ENCODE measurements around the gene KRTAP4-12. TPM values are rescaled to one million over a fixed set of nuclear protein-coding genes. Genes with fewer than 3 reads are reported as not detected.
"Not testable (repeated sequence)": the region's sequence is repeated elsewhere in the genome, so short reads cannot be mapped to it uniquely, and the experiment has no call there.

KRTAP4-12 gene
- total RNA-seq, 4 donors from 2014 or later: not detected

DNA sequence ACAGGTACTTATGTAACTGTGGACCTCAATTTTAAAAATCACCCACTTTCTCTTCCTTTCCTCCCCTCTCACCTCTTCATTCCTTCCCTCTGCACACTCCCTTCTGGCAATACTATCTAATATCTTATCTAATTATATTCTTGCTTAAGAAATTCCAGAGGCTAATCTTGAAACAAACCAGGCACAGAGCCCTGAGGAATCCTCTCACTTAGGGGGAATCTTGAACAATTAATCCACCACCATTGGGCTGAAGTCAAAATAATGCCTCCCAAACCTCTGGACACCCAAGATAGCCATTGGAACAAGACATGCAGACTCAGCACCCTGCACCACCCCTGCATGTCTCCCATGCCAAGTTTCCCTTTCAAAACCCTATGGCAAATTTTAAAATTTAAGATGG, 17.4 kb upstream of the KRTAP4-12 start:
- no peak for DNase-seq (ENCODE audit: low spot score)
- TF ChIP-seq, protein P1, sequence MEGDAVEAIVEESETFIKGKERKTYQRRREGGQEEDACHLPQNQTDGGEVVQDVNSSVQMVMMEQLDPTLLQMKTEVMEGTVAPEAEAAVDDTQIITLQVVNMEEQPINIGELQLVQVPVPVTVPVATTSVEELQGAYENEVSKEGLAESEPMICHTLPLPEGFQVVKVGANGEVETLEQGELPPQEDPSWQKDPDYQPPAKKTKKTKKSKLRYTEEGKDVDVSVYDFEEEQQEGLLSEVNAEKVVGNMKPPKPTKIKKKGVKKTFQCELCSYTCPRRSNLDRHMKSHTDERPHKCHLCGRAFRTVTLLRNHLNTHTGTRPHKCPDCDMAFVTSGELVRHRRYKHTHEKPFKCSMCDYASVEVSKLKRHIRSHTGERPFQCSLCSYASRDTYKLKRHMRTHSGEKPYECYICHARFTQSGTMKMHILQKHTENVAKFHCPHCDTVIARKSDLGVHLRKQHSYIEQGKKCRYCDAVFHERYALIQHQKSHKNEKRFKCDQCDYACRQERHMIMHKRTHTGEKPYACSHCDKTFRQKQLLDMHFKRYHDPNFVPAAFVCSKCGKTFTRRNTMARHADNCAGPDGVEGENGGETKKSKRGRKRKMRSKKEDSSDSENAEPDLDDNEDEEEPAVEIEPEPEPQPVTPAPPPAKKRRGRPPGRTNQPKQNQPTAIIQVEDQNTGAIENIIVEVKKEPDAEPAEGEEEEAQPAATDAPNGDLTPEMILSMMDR (IDR thresholded peaks at IDR 0.05): no peak
- no peak for ATAC-seq (ENCODE audit: low FRiP score)

DNA sequence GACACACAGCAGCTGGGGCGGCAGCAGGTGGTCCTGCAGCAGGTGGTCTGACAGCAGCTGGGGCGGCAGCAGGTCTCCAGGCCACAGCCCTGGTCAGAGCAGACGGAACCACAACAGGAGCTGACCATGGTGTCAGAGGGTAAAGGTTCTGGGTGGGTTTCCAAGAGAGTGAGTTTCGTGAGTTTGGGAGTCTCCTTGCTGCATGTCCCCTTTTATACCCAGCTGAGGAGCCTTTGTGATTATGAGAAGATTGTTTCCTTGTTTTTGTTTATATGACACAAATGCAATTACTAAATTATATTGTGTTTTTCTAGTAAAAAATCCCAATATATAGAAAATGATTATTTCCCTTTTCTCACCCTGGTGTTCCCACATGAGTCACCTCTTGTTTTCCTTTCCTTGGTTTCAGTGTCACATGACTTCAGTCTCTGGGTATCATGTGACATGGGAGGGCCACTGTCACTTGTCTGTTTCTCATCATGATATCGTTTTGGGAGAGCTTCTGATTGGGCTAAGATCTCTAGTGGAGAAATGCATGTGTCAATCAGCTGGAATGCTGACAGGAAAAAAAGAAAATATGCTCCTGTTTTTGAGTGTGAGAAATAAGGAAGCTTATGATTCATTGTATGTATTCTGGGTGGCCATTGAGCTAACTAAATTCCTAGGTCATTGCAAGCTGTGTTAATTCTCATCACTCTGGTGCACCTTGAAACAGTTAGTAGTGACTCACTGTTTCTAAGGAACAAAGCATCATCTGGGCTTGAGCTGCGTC, 16.6 kb upstream of the KRTAP4-12 start, which contains the start of gene KRTAP4-6:
Gene KRTAP4-6, minus strand, starts transcription at position 185 of the 772 bp plus-strand sequence. Its CDS starts 57 bp downstream, at position 128.
- DNase-seq (ENCODE audit: low spot score) (no peak), ATAC-seq (ENCODE audit: low FRiP score) (peak; percentile 66)
- TF ChIP-seq, protein P1 (IDR thresholded peaks at IDR 0.05): no peak

DNA sequence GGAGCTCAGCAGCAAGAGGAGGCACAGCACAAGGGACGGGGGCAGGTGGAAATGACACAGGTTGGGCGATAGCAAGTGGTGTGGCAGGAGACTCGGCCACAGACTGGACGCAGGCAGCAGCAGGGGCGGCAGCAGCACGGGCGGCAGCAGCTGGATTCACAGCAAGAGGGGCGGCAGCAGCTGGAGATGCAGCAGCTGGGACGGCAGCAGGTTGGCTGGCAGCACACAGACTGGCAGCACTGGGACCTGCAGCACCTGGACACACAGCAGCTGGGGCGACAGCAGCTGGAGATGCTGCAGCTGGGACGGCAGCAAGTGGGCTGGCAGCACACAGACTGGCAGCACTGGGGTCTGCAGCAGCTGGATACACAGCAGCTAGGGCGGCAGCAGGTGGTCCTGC, 15.9 kb upstream of the KRTAP4-12 start:
- not testable (repeated sequence) for DNase-seq (ENCODE audit: low spot score); ATAC-seq (ENCODE audit: low FRiP score)

DNA sequence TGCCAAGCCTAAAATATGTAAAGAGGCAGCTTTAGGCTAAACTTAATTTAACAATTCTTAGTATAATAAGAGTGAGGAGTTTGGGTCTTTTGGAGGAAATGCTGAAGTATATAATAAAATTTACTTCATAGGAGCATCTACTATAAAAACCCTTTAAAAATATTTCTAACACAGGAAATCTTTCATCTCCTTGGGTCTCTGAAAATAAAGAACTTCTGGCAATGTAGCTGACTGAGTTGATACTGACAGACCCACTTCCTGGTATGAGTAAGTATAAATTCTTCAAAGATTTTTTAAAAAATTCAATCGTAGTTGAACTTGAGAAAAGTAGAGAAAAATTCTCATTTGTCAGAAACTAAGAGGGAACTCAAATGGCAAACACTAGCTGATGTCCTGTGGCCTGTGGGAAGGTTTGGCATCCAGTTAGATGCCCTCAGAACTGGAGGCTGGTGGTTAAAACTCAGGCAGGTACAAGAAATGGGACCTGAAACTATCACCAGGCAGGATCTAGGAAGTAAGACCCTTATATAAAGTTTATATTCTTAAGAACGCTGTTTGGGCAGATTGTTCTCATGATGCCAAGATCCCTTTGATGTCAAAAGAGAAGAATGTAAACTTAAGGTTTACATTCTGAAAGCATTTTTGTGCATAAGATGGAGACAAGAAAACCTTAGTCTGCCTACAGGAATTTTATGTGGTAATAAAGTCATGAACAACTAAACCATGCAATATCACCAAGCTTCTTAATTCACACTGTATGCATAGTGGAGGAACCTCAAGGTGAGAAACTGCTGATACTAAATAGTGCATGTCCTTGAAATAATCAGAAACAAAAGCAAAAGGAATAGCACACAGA, 10.1 kb upstream of the KRTAP4-12 start:
- ATAC-seq (ENCODE audit: low FRiP score) (no peak), DNase-seq (ENCODE audit: low spot score) (no peak)
- TF ChIP-seq, protein P1 (IDR thresholded peaks at IDR 0.05): no peak

DNA sequence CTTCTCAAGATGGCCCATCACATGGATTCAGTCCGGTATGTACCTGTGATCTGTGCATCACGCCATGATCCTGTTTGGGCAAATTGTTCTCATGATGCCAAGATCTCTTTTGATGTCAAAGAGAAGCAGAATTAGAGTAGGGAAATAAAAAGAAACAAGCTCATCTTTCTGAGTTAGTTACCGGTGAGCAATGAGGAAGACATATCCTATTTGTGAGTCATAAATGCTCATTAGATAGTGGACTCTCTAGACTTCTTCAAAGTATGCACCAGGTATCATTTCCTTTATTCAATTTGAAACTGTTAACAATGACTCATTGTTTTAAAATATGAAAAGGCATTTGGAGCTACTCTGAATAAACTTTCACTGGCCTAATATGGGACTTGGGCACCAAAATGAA, 8.0 kb upstream of the KRTAP4-12 start:
- ATAC-seq (ENCODE audit: low FRiP score): no peak
- TF ChIP-seq, protein P1 (IDR thresholded peaks at IDR 0.05): no peak
- no peak for DNase-seq (ENCODE audit: low spot score)

DNA sequence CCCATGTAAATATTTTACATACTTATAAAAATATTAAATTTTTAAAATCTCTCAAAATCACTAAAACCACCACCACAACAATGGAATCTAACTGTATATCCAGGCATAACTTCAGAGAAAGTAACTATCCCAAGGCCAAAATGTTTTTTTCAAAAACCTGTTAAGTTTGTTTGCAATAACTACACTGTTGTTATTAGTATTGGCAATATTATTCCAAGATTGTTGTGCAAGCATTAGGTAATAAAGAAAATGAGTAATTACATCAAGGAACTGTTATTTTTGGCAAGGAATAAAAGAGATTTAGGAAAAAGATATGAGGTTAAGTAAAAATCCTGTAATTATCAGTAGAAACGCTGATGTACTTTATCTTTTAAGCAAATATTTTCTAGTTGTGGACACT, 3.4 kb upstream of the KRTAP4-12 start:
- TF ChIP-seq, protein P1 (IDR thresholded peaks at IDR 0.05): no peak
- ATAC-seq (ENCODE audit: low FRiP score) (no peak), DNase-seq (ENCODE audit: low spot score) (no peak)

DNA sequence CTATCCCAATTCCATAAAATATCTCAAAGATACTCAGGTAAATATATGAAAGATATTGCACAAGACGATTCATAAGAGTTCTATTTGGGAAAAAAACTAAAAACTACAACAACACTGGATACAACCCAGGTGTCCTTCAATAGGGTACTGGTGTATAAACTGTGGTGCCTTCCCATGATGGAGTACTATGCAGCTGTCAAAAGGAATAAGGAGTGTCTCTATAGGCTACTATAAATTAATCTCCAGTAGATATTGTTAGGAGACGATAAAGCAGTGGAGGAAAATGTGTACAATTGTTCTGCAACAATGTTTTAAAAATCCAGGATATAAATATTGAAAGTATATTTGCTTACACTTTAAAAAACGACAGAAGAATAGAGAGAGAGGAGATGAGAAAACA, 2.4 kb upstream of the KRTAP4-12 start:
- ATAC-seq (ENCODE audit: low FRiP score) (no peak), DNase-seq (ENCODE audit: low spot score) (no peak)
- TF ChIP-seq, protein P1 (IDR thresholded peaks at IDR 0.05): no peak

All from omental fat pad (tissue), 4 donors.